GM18511 (cell line): ENCODE data around the gene CDH13.

Experiments
- ATAC-seq: cut with Tn5 transposase; IDR thresholded peaks from one replicate; pipeline ENCODE4 v1.9.1; 2021; ENCODE audit warnings: mild to moderate bottlenecking, moderate library complexity; ENCODE audit not compliant: unreplicated experiment

CDH13 gene

DNA sequence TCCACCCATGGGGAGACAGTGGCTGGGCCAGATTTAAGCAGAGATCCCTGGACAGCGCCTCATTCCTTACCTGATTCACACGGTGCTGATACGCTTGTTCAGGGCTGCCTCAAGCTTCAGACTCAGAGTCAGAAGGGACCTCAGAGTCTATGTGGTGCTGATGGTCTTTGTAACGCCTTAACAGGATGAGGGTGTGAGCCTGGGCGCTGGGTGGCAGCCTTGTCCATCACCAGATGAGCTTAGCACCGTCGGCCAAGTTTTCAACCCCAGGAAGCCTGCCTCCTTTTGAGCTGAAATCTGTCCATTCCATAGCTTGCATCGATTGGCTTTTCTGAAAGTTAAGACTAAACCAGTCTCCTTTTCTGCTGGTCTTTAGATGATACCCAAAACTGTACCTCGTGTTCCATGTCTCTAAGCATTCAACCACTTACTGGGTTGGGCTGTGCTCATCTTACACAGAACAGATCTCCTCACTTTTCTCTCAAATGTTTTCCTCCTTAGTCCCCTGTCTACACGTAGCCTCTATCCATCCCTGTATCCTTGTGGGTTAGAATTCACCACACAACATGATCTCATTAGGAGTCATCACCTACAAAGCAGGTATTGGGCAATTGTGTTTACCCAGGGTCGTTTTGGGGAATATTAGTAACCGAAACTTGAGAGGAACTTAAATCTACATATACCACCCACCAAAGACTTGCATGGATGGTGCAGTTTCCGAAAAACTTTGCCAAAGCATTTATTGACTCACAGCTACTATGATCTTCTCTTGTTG, 573.4 kb downstream of the CDH13 start:
- no peak for ATAC-seq

- no peak for ATAC-seq
Observed at GRCh38 chr16:83201748-83202147, 575.0 kb downstream of the CDH13 start.

DNA sequence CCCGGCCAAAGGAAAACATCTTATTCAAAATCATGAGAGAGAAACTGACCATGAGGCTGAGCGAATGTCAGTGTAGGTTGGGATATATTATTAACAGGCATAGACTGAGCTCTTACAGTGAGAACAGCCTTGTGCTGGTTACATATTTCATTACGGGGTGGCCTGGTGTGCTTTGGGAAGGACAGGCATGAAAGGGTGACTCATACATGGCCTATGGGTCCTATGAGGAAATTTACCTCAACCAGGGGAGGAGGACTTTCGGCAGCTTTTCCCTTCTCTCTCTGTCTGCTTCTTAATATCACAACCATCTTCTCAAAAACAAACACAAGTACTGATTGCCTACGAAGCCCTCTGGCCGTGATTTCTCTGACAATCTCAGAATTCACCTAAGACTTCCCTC, 579.1 kb downstream of the CDH13 start:
- no peak for ATAC-seq

GRCh38 chr16:83206426-83206825, 579.7 kb downstream of the CDH13 start:
- no peak for ATAC-seq

DNA sequence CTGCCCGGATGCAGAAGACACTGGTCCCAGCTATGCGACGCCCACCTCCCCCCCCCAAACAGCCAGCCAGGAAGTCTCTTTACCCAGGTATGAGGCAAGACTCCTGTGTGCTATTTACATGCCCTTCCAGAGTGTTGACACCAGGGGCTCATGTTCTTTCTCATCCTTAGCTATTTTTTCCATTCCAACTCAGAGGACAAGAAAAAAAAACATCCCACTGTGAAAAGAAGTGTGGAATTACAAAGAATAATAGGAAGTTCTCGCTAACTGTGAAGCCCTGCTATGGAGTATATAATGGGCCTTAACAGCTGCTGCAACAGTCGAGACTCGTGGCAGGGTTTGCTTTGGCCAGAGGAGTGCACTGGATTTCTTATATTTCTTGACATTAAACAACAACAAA, 584.9 kb downstream of the CDH13 start:
- ATAC-seq: no peak

- ATAC-seq: no peak
Observed at GRCh38 chr16:83212301-83212841, 585.6 kb downstream of the CDH13 start.

DNA sequence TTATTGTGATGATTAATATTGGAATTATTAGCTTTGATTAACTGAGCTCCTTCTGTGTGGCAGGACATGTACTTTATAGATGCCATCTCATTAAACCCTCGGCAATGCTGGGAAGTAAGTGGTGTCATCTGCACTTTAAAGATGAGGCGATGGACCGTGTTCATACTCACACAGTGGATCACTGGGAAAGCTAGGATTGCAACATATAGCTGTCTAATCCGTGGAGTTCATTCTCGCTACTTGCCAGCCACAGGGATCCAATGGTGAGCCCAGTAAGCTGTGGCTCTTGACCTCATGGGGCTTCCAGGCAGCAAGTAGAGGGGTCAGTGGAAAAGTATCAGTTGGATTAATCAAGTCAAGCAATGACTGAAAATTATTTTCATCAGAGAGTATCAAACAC, 587.9 kb downstream of the CDH13 start:
- ATAC-seq: no peak

DNA sequence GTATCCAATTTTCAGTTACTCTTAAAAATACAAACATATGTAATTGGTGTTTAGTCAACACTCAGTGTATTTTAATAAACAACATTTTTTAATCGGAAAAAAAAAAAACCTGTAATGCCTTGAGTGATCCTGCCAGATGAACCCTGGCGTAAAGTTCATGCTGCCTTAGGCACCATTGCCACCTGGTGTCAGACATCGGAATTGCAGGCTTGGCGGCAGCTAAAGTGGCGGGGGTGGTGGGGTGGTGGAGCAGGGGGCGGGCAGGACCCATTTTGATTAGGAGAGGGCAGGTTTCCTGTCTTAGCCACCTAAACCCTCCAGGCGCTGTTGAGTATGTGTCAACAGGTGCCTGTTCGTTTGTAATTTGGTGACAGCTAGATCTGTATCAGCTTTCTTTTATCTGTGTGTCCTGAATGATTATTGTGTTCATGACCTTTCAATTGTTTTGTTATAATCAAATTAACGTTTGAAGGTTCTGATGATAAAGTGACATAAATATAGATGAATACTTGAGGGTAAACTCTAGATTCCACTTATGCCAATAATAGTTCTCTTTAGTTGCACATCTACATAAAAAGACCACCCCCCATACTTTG, 588.7 kb downstream of the CDH13 start:
- ATAC-seq: no peak

DNA sequence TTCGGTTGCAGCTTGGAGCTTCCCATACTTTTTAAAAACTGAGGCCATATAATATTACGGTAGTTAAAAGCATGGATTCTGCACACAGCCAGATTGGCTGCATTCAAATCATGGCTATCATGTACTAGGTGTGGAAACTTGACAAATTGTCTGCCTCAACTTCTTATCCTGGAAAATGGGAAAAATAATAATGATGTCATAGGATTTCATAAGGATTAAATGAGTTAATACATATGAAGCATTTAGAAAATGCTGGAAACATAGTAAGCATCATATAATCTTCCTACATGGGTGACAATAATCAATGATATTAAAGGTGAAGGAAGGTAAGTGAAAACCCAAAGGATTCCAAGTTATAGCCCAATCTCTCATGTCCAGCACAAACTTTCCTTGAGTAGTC, 592.5 kb downstream of the CDH13 start:
- ATAC-seq: no peak

DNA sequence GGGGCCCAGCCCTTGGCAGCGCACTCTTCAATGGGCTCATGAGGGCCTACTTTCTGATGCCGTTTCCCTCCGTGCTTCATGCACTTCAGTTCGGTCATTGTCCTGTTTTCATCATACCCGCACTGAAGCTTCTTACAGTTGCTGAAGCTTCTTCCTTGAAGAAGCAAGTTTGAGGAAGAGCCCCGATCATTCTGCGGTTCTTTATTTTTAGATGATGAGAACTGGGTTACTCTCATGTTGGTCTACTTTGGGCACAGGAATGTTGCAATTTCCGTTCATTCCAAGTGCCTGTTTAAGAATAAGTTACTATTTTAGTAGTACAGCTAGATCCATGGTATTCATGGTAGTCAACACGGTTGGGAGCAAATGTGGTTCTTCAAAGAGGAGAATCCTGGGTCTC, 593.3 kb downstream of the CDH13 start:
- ATAC-seq: no peak

DNA sequence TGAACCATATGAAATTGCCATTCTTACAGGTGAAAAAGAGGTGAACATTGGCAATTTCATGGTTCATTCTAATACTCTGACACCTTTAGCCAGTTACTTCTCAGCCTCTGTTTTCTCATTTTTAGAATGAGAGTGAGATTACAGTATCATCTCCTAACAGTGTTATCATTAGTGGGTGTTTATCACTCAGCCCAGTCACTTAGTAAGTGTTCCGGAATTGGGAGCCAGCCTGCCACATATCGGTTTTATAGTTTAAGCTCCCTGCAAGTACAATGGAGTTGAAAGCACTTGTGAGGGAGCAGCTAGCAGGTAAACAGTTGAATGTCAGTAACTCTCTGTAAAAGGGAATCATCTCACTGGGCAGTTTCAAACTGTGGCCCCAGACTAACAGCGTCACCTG, 597.9 kb downstream of the CDH13 start:
- ATAC-seq: no peak

- ATAC-seq: no peak
Observed at GRCh38 chr16:83227336-83227735, 600.6 kb downstream of the CDH13 start.

DNA sequence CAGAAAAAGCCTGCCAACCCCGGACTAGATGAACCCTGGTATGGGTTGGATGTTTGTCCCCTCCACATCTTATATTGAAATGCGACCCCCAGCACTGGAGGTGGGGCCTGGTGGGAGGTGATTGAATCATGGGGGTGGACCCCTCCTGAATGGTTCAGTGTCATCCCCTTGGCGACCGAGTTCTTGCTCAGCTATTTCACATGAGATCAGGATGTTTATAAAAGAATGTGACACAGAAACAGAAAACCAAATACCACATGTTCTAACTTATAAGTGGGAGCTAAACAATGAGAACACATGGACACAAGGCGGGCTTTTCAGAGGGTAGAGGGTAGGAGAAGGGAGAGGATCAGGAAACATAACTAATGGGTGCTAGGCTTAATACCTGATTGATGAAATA, 605.0 kb downstream of the CDH13 start:
- ATAC-seq: no peak

GRCh38 chr16:83233153-83233552, 606.4 kb downstream of the CDH13 start:
- no peak for ATAC-seq

DNA sequence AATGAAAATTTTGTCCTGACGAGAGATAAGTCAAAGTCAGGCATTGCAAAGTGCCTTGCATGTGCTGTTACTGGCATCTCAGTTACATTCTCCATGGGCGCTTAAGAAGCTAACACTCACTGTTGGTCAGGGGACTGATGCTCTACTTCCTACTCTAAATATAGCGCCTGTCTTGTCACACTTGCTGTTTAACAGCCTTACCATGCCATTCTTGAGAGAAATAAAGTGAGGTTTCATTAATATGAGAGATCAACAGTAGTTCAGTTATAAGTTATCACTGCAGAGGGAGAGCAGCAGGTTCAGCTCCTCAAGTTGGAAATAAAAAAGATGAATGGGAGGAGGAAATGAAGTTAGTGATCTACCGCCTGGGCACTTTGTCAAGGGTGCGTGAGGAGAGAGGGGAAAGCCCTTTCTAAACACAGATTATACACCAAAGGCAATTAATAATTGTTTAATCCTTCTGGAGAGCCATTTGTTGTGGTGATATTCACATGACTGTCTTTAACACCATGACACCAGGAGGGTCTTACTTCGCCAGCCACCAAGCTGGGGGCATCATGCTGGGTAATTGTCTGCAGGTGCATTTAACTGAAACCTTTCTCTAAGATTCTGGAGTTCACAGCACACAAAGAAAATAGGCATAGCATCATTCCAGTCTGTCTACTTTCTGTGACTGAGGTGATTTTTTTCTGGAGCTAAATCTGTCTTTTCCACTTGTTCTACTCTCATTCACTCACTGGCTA, 612.4 kb downstream of the CDH13 start:
- no peak for ATAC-seq

DNA sequence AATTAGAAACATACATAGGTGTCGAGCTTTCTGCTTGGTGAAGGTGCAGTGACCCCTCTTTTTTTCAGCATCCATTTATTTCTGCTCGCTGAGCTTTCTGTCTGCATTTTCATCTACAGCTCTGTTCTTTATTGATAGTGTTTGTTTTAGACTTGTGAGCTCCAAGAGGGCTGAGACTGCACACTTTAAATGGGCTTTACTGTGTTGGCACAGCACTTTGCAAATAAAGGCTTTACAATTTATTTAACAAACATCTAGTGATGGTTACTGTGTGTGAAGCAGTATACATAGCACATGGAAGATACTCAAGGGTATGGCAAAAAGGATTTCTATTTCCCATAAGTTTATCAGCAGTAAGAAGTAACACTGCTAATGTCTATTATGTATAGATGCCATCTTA, 617.3 kb downstream of the CDH13 start:
- no peak for ATAC-seq

- ATAC-seq: no peak
Observed at GRCh38 chr16:83245061-83245460, 618.3 kb downstream of the CDH13 start.

- ATAC-seq: no peak
Observed at GRCh38 chr16:83247767-83248372, 621.1 kb downstream of the CDH13 start.

DNA sequence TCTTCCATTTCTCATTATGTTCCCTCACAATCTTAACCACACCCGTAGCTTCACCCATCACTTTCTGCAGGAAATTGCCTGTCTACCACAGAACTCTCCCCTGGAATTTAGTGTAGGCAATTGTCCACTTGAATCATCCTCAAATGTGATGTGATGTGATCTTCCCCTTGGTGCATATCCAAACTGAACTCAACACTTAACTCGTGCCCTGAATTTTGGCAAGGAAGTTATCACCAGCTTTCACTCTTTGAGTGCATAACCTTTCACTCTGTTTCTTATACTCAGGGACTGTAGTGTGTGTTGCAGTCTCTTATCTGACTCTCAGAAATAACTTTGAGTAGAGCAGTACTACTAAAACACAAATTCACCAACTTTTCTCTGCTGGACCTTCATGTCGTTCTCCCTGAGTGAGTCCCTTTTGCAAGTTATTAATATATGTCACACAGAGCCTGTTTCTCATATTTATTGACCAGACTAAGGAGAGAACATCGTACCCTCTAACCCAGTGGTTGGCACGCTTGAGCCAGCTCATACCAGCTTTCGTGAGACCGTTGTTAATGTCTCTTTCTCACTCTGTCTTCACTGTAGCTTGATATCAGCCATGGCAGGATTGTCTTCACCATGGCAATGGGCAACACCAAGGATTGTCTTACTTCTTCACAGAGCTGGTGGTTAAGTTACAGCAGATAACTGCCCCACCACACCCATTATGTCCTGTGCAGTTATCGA, 622.1 kb downstream of the CDH13 start:
- no peak for ATAC-seq

DNA sequence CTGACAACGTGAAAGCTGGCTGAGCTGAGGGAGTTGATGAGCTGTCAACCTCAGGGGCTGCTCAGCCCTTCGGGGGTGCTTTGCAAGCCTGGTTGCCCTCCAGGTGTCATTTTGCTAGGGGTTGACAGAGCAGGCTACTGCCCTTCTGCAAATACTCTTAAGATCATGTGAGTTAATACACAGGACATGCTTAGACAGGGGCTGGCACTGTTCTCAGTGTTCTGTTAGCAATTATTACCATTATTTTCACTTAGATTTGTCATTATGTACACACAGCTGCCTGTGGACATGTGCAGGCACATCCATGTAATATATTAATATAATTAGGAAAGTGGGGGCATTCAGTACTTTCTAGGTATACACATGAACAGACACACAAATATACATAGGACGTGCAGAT, 626.8 kb downstream of the CDH13 start:
- ATAC-seq: no peak
